Measurements from ENCODE around the gene ANKRD53. TPM values are rescaled to one million over a fixed set of nuclear protein-coding genes. Genes with fewer than 3 reads are reported as not detected.
A peak's percentile ranks its signal among the peaks of the same experiment; 100 is the strongest.

ANKRD53 gene
- total and polyA plus RNA-seq, 2 donors: 0.14 to 0.71 TPM

DNA sequence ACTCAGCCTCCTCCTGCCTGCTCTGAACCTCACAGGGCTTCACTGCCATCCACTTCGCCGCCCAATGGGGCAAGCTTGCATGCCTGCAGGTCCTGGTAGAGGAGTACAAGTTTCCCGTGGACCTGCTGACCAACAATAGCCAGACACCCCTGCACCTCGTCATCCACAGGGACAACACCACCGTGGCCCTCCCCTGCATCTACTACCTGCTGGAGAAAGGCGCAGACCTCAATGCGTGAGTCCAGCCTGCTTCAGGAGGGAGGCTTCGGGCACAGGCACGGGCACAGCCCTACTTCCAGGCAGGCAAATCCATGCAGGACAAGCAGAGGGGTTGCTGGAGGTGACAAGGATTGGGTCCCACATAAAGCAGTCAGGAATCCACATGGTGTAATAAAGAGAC, 1.2 kb downstream of the ANKRD53 start:
- Histone ChIP-seq H3K27ac (ENCODE audit: low read depth in 1 of 2, low read length in 1 of 2) (no peak overlapping the region), H3K4me1 (ENCODE audit: control insufficient read depth in 2 of 2, insufficient read depth in 2 of 2, low read length in 2 of 2) (peaks cover 4 to 13% of the 10 kb centered on the region in 2 donors), H3K36me3 (ENCODE audit: control insufficient read depth in 2 of 2, insufficient read depth in 2 of 2, low read length in 1 of 2) (no peaks in the 10 kb centered on the region), H3K27me3 (ENCODE audit: control insufficient read depth in 2 of 2, insufficient read depth in 1 of 2, low read length in 1 of 2) (peaks cover 0 to 38% of the 10 kb centered on the region in 2 donors), H3K9me3 (ENCODE audit: control insufficient read depth in 2 of 2, insufficient read depth in 1 of 2, low read length in 1 of 2) (no peaks in the 10 kb centered on the region), H3K4me3 (ENCODE audit: low read length in 2 of 2) (no peak overlapping the region)
- 98% methylated on average over 9 of the region's 9 CpGs for WGBS
- DNase-seq (ENCODE audit: low read depth in 6 of 9, low spot score in 9 of 9): no peak

DNA sequence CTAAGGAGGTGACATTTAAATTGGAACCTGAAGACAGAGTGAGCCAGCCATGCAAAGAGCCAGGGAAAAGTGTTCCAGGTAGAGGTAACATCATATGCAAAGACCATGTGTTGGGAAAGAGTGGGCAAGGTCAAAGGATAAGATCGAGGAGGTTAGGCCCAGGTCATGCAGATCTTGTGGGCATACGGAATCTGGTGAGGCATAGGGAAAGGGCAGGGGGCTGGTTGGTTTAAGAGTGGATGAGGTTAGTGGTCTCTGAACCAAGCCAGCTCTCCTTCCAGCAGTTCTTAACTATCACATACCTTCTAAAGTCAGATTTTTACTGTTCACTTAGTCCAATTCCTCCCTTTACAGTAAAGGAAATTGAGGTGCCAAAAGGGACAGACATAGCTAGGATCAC, 3.0 kb downstream of the ANKRD53 start:
- Histone ChIP-seq H3K27me3 (ENCODE audit: control insufficient read depth in 2 of 2, insufficient read depth in 1 of 2, low read length in 1 of 2) (peaks cover 0 to 31% of the 10 kb centered on the region in 2 donors), H3K36me3 (ENCODE audit: control insufficient read depth in 2 of 2, insufficient read depth in 2 of 2, low read length in 1 of 2) (peaks cover 7 to 8% of the 10 kb centered on the region in 2 donors), H3K27ac (ENCODE audit: low read depth in 1 of 2, low read length in 1 of 2) (no peak overlapping the region), H3K4me1 (ENCODE audit: control insufficient read depth in 2 of 2, insufficient read depth in 2 of 2, low read length in 2 of 2) (peaks cover 4 to 14% of the 10 kb centered on the region in 2 donors), H3K4me3 (ENCODE audit: low read length in 2 of 2) (no peak overlapping the region), H3K9me3 (ENCODE audit: control insufficient read depth in 2 of 2, insufficient read depth in 1 of 2, low read length in 1 of 2) (no peaks in the 10 kb centered on the region)
- WGBS: 95% methylated on average over 2 of the region's 2 CpGs
- no peak for DNase-seq (ENCODE audit: low read depth in 6 of 9, low spot score in 9 of 9)

GRCh38 chr2:70981866-70982810, 3.7 kb downstream of the ANKRD53 start:
- Histone ChIP-seq H3K27ac (ENCODE audit: low read depth in 1 of 2, low read length in 1 of 2) (no peak overlapping the region), H3K27me3 (ENCODE audit: control insufficient read depth in 2 of 2, insufficient read depth in 1 of 2, low read length in 1 of 2) (peaks cover 0 to 27% of the 10 kb centered on the region in 2 donors), H3K4me3 (ENCODE audit: low read length in 2 of 2) (no peak overlapping the region), H3K4me1 (ENCODE audit: control insufficient read depth in 2 of 2, insufficient read depth in 2 of 2, low read length in 2 of 2) (peaks cover 4 to 14% of the 10 kb centered on the region in 2 donors), H3K36me3 (ENCODE audit: control insufficient read depth in 2 of 2, insufficient read depth in 2 of 2, low read length in 1 of 2) (peaks cover 12 to 14% of the 10 kb centered on the region in 2 donors), H3K9me3 (ENCODE audit: control insufficient read depth in 2 of 2, insufficient read depth in 1 of 2, low read length in 1 of 2) (no peaks in the 10 kb centered on the region)
- 95% methylated on average over 14 of the region's 14 CpGs for WGBS
- DNase-seq (ENCODE audit: low read depth in 6 of 9, low spot score in 9 of 9): no peak

DNA sequence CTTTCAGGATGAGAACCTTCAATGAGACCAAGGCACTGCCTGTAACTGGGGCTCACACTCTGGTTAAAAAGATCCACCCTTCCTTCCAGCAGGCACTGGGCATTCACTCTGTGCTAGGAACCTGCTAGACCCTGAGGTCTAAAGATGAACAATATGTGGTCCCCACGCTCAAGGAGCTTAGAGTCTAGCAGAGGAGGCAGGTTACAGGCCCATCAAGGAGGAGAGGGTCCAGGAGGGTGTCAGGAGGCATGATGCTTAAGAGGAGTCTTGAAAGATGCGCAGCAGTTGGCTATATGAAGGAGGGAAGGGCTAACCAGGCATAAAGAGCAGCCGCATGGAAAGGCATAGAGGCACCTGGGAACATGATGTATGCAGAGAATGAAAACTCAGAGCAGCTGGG, 4.5 kb downstream of the ANKRD53 start:
- H3K9me3 ChIP-seq (ENCODE audit: control insufficient read depth in 2 of 2, insufficient read depth in 1 of 2, low read length in 1 of 2): no peaks in the 10 kb centered on the region
- 94% methylated on average over 3 of the region's 3 CpGs for WGBS
- no peak overlapping the region for H3K4me3 ChIP-seq (ENCODE audit: low read length in 2 of 2)
- no peak overlapping the region for H3K27ac ChIP-seq (ENCODE audit: low read depth in 1 of 2, low read length in 1 of 2)
- peaks cover 2 to 10% of the 10 kb centered on the region in 2 donors for H3K4me1 ChIP-seq (ENCODE audit: control insufficient read depth in 2 of 2, insufficient read depth in 2 of 2, low read length in 2 of 2)
- H3K36me3 ChIP-seq (ENCODE audit: control insufficient read depth in 2 of 2, insufficient read depth in 2 of 2, low read length in 1 of 2): peaks cover 21 to 23% of the 10 kb centered on the region in 2 donors
- H3K27me3 ChIP-seq (ENCODE audit: control insufficient read depth in 2 of 2, insufficient read depth in 1 of 2, low read length in 1 of 2): peaks cover 0 to 19% of the 10 kb centered on the region in 2 donors
- no peak for DNase-seq (ENCODE audit: low read depth in 6 of 9, low spot score in 9 of 9)

- Histone ChIP-seq H3K4me3 (ENCODE audit: low read length in 2 of 2) (no peak overlapping the region), H3K27me3 (ENCODE audit: control insufficient read depth in 2 of 2, insufficient read depth in 1 of 2, low read length in 1 of 2) (peaks cover 0 to 12% of the 10 kb centered on the region in 2 donors), H3K36me3 (ENCODE audit: control insufficient read depth in 2 of 2, insufficient read depth in 2 of 2, low read length in 1 of 2) (peaks cover 28 to 30% of the 10 kb centered on the region in 2 donors), H3K9me3 (ENCODE audit: control insufficient read depth in 2 of 2, insufficient read depth in 1 of 2, low read length in 1 of 2) (no peaks in the 10 kb centered on the region), H3K27ac (ENCODE audit: low read depth in 1 of 2, low read length in 1 of 2) (no peak overlapping the region), H3K4me1 (ENCODE audit: control insufficient read depth in 2 of 2, insufficient read depth in 2 of 2, low read length in 2 of 2) (peaks cover 2 to 5% of the 10 kb centered on the region in 2 donors)
- WGBS: 95% methylated on average over 8 of the region's 8 CpGs
- DNase-seq (ENCODE audit: low read depth in 6 of 9, low spot score in 9 of 9): no peak
Measured at GRCh38 chr2:70983506-70984227, 5.2 kb downstream of the ANKRD53 start.

DNA sequence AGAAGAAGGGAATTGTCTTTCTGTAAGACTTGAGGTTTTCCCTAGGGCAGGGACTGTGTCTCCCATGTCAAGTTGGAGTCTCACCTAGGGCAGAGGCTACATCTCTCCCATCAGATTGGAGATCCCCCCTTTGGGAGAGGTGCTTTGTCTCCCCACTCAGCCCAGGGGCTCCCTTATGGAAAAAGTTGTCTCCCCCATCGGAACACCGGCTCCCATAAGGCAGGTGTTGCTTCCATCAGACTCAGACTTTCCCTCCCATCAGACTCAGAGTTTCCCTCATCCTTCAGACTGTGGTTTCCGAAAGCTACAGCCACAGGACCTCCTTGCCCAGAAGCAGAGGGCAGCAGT, 5.8 kb downstream of the ANKRD53 start:
- H3K36me3 ChIP-seq (ENCODE audit: control insufficient read depth in 2 of 2, insufficient read depth in 2 of 2, low read length in 1 of 2): peaks cover 33 to 35% of the 10 kb centered on the region in 2 donors
- H3K4me1 ChIP-seq (ENCODE audit: control insufficient read depth in 2 of 2, insufficient read depth in 2 of 2, low read length in 2 of 2): peaks cover 0 to 4% of the 10 kb centered on the region in 2 donors

DNA sequence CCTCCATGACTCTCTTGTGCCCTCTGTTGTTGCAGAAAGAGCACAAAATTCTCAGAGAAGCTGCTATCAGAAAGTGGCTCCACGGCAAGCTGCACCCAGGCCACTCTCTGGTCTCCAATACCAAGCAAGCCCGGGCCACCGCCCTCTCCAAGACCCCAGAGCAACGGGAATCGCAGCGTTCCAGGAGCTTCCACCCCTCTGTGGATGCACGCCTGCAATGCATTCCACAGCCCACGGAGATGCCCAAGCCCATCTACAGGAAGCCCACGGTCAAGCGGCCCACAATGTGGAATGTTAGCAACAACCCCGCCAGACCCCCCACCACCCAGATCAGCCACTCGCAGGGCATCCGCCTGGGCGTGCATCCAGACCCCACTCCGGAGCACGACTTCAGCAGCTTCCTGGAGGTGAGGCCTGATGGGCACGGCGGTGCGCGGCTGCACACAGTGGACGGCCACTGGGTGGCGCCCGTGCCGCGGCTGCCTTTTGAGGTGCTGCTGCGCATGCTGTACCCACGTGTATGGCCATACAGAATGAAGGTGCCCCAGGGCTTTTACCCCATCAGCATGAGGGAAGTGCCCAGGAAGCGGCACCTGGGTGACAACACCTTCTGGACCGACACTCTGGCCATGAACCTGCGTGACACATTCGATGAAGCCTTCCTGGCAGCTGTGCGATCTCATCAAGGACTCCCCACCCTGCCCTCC, 6.3 kb downstream of the ANKRD53 start:
- WGBS: 24% methylated on average over 32 of the region's 32 CpGs

More for the DNA sequence above, 5.8 kb downstream of the ANKRD53 start:
- Histone ChIP-seq H3K4me3 (ENCODE audit: low read length in 2 of 2) (no peak overlapping the region), H3K9me3 (ENCODE audit: control insufficient read depth in 2 of 2, insufficient read depth in 1 of 2, low read length in 1 of 2) (no peaks in the 10 kb centered on the region), H3K27ac (ENCODE audit: low read depth in 1 of 2, low read length in 1 of 2) (no peak overlapping the region), H3K27me3 (ENCODE audit: control insufficient read depth in 2 of 2, insufficient read depth in 1 of 2, low read length in 1 of 2) (peaks cover 0 to 6% of the 10 kb centered on the region in 2 donors)
- DNase-seq (ENCODE audit: low read depth in 6 of 9, low spot score in 9 of 9): no peak
- 82% methylated on average over 3 of the region's 3 CpGs for WGBS

GRCh38 chr2:70985283-70985688, 6.9 kb downstream of the ANKRD53 start:
- WGBS: 86% methylated on average over 5 of the region's 5 CpGs

More for the DNA sequence above, 6.3 kb downstream of the ANKRD53 start:
- DNase-seq (ENCODE audit: low read depth in 6 of 9, low spot score in 9 of 9): peak in 5 of 9 donors; percentile 36 to 73 (median 65)
- H3K36me3 ChIP-seq (ENCODE audit: control insufficient read depth in 2 of 2, insufficient read depth in 2 of 2, low read length in 1 of 2): peaks cover 38 to 39% of the 10 kb centered on the region in 2 donors
- H3K4me3 ChIP-seq (ENCODE audit: low read length in 2 of 2): no peak overlapping the region
- peaks cover 0 to 1% of the 10 kb centered on the region in 2 donors for H3K27me3 ChIP-seq (ENCODE audit: control insufficient read depth in 2 of 2, insufficient read depth in 1 of 2, low read length in 1 of 2)
- H3K9me3 ChIP-seq (ENCODE audit: control insufficient read depth in 2 of 2, insufficient read depth in 1 of 2, low read length in 1 of 2): no peaks in the 10 kb centered on the region
- no peak overlapping the region for H3K27ac ChIP-seq (ENCODE audit: low read depth in 1 of 2, low read length in 1 of 2)
- H3K4me1 ChIP-seq (ENCODE audit: control insufficient read depth in 2 of 2, insufficient read depth in 2 of 2, low read length in 2 of 2): peaks cover 0 to 4% of the 10 kb centered on the region in 2 donors

More at GRCh38 chr2:70985283-70985688, 6.9 kb downstream of the ANKRD53 start:
- H3K36me3 ChIP-seq (ENCODE audit: control insufficient read depth in 2 of 2, insufficient read depth in 2 of 2, low read length in 1 of 2): peaks cover 39 to 40% of the 10 kb centered on the region in 2 donors
- no peaks in the 10 kb centered on the region for H3K27me3 ChIP-seq (ENCODE audit: control insufficient read depth in 2 of 2, insufficient read depth in 1 of 2, low read length in 1 of 2)
- DNase-seq (ENCODE audit: low read depth in 6 of 9, low spot score in 9 of 9): no peak
- peaks cover 0 to 4% of the 10 kb centered on the region in 2 donors for H3K4me1 ChIP-seq (ENCODE audit: control insufficient read depth in 2 of 2, insufficient read depth in 2 of 2, low read length in 2 of 2)
- H3K27ac ChIP-seq (ENCODE audit: low read depth in 1 of 2, low read length in 1 of 2): no peak overlapping the region
- H3K4me3 ChIP-seq (ENCODE audit: low read length in 2 of 2): no peak overlapping the region
- H3K9me3 ChIP-seq (ENCODE audit: control insufficient read depth in 2 of 2, insufficient read depth in 1 of 2, low read length in 1 of 2): no peaks in the 10 kb centered on the region
